ENCODE data around the gene CFAP251.

Gene CFAP251

GRCh38 chr12:122005252-122005776 lies 86.9 kb downstream of the CFAP251 start:
- no peak for DNase-seq (ENCODE audit: low spot score)

- no peak for DNase-seq (ENCODE audit: low spot score)
These were observed 88.0 kb downstream of the CFAP251 start for GRCh38 chr12:122006186-122006926.

GRCh38 chr12:122009741-122010140 lies 91.3 kb downstream of the CFAP251 start:
- DNase-seq (ENCODE audit: low spot score), result no peak

- no peak for DNase-seq (ENCODE audit: low spot score)
These were observed 93.8 kb downstream of the CFAP251 start for GRCh38 chr12:122012184-122012583.

- DNase-seq (ENCODE audit: low spot score), result no peak
These were observed 94.7 kb downstream of the CFAP251 start for GRCh38 chr12:122013136-122013535.

- no peak for DNase-seq (ENCODE audit: low spot score)
These were observed 95.6 kb downstream of the CFAP251 start for GRCh38 chr12:122013791-122014590.

- DNase-seq (ENCODE audit: low spot score), result no peak
These were observed 96.4 kb downstream of the CFAP251 start for GRCh38 chr12:122014781-122015180.

GRCh38 chr12:122018457-122018856 lies 100.1 kb downstream of the CFAP251 start:
- no peak for DNase-seq (ENCODE audit: low spot score)

- no peak for DNase-seq (ENCODE audit: low spot score)
These were observed 100.5 kb downstream of the CFAP251 start for GRCh38 chr12:122018937-122019336.

GRCh38 chr12:122020795-122021192 lies 102.4 kb downstream of the CFAP251 start:
- no peak for DNase-seq (ENCODE audit: low spot score)

- DNase-seq (ENCODE audit: low spot score), result no peak
These were observed 102.9 kb downstream of the CFAP251 start for GRCh38 chr12:122021193-122021821.

- no peak for DNase-seq (ENCODE audit: low spot score)
These were observed 103.5 kb downstream of the CFAP251 start, which contains the start of gene BCL7A for GRCh38 chr12:122021822-122022392. TSS of gene BCL7A (plus strand) at chr12:122021884. CDS start at chr12:122022092, 208 bp downstream.

- DNase-seq (ENCODE audit: low spot score), result no peak
These were observed 104.3 kb downstream of the CFAP251 start for GRCh38 chr12:122022393-122023338.

GRCh38 chr12:122023339-122024131 lies 105.1 kb downstream of the CFAP251 start:
- DNase-seq (ENCODE audit: low spot score), result peak; percentile 48

GRCh38 chr12:122024132-122024785 lies 105.9 kb downstream of the CFAP251 start:
- DNase-seq (ENCODE audit: low spot score), result no peak

- DNase-seq (ENCODE audit: low spot score), result no peak
These were observed 108.4 kb downstream of the CFAP251 start for GRCh38 chr12:122026706-122027333.

- peak; percentile 49 for DNase-seq (ENCODE audit: low spot score)
These were observed 109.9 kb downstream of the CFAP251 start for GRCh38 chr12:122028165-122028904.

GRCh38 chr12:122028905-122029560 lies 110.6 kb downstream of the CFAP251 start:
- no peak for DNase-seq (ENCODE audit: low spot score)
